Measurements from ENCODE around the gene MTHFD1L.
"Not testable (repeated sequence)": the region's sequence is repeated elsewhere in the genome, so short reads cannot be mapped to it uniquely, and the experiment has no call there.

Gene MTHFD1L

DNA sequence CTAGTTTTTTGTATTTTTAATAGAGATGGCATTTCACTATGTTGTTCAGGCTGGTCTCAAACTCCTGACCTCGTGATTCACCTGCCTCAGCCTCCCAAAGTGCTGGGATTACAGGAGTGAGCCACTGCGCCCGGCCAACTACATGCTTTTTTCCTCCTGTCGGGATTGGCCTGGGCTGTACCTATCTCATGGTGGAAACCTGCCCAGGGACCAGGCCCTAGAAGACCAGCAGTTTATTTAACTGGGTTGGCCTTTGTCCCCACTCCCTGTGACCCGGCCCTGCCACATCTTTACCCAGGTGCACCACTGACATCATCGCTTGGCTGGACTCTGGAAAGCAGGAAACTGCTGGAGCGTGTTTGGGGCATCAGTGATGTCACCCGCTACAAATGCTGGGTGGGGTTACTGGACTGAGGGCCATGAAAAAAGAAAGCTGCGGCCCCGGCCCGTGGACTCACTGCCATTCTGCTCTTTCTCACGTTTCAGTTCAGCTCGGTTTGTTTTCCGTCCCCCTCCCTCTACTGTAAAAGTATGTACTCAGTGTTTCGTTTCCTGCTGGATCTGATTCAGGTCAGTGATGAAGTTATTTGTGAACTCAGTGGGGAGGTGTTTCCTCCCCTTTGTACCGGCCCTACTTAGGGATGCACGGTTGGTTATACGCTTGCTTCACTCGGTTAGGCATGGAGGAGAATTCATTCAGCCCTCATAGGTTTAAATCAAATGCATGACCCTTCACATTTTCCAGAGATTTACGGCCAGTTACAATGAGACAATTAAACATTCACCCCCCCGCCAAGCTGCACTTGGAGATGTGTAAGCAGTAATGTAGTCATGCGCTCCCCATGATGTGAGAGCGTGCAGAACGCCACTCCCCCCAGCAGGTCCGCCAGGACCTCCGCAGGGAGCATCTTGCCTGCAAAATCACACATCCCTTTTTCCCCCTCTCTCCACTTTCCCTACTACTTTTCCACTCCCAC is 179.3 kb downstream of the MTHFD1L start:
- no peaks in the 10 kb centered on the region for H3K27me3 ChIP-seq (ENCODE audit: insufficient read depth, low read depth, severe bottlenecking)
- no peaks in the 10 kb centered on the region for H3K36me3 ChIP-seq
- no peak overlapping the region for H3K4me3 ChIP-seq (ENCODE audit: low read depth, low read length)
- no peak for TF ChIP-seq CTCF (IDR thresholded peaks at IDR 0.05; ENCODE audit: low read depth, low read length)
- no peak overlapping the region for H3K27ac ChIP-seq
- DNase-seq = no peak
- no peaks in the 10 kb centered on the region for H3K9me3 ChIP-seq (ENCODE audit: severe bottlenecking)

- not testable (repeated sequence) for H3K4me3 ChIP-seq (ENCODE audit: low read depth, low read length); DNase-seq; H3K36me3 ChIP-seq; H3K27ac ChIP-seq; H3K9me3 ChIP-seq (ENCODE audit: severe bottlenecking); H3K27me3 ChIP-seq (ENCODE audit: insufficient read depth, low read depth, severe bottlenecking)
Observed at GRCh38 chr6:151045511-151046222, 180.2 kb downstream of the MTHFD1L start.

- no peaks in the 10 kb centered on the region for H3K9me3 ChIP-seq (ENCODE audit: severe bottlenecking)
- H3K27ac ChIP-seq = no peak overlapping the region
- H3K27me3 ChIP-seq (ENCODE audit: insufficient read depth, low read depth, severe bottlenecking) = no peaks in the 10 kb centered on the region
- DNase-seq = no peak
- H3K4me3 ChIP-seq (ENCODE audit: low read depth, low read length) = no peak overlapping the region
- TF ChIP-seq CTCF (IDR thresholded peaks at IDR 0.05; ENCODE audit: low read depth, low read length) = no peak
- no peaks in the 10 kb centered on the region for H3K36me3 ChIP-seq
Observed at GRCh38 chr6:151051164-151051563, 185.7 kb downstream of the MTHFD1L start.

DNA sequence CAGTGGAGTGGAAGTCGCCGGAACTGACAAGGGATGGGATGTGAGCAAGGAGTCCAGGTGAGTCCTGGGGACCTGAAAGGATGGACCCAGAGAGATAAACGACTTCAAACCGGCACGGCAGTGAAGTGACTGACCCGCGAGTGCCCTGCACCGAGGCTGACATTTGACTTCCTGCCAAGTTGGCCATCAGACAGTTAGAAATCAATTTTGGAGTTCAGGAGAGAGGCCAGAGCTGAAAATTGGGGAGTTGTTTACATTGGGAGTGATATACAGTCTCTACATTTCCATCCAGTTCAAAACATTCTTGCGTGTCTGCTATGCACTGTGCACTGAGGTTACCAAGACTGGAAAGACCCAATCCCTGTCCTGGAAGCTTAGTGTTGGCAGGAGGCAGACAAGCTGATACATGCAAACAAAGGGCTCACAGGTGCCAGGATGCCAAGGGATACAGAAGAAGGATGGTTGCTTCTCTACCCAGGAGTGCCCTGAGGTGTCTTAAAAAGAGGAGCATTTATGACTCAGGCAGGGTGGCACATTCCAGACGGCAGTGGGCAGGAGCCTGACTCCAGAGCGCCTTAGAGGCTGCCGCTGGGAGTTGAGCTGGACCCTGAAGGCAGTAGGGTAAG is 186.6 kb downstream of the MTHFD1L start:
- Histone ChIP-seq H3K36me3 (no peaks in the 10 kb centered on the region), H3K4me3 (ENCODE audit: low read depth, low read length) (no peak overlapping the region), H3K27me3 (ENCODE audit: insufficient read depth, low read depth, severe bottlenecking) (no peaks in the 10 kb centered on the region), H3K9me3 (ENCODE audit: severe bottlenecking) (no peaks in the 10 kb centered on the region), H3K27ac (no peak overlapping the region)
- no peak for DNase-seq
- TF ChIP-seq CTCF (IDR thresholded peaks at IDR 0.05; ENCODE audit: low read depth, low read length) = no peak

DNA sequence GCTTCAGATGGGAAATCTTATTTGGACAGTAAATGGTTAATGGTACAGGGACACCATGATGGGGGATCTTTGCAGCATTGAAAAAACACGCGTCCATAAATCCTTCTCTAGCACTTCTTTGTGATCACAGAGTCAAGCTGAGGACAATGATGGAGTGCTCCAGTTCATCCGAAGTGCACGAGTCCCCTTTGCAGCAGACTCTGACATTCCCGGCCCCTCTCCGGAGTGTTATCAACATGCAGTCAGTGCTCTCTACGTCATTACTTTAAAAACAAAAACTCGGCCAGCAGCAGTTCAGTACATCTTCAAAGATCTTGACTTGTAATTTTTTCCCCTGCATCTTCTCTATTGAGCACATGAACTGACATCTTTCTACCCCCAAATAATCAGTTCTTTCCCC is 188.8 kb downstream of the MTHFD1L start:
- no peaks in the 10 kb centered on the region for H3K9me3 ChIP-seq (ENCODE audit: severe bottlenecking)
- TF ChIP-seq CTCF (IDR thresholded peaks at IDR 0.05; ENCODE audit: low read depth, low read length) = no peak
- H3K4me3 ChIP-seq (ENCODE audit: low read depth, low read length) = no peak overlapping the region
- DNase-seq = no peak
- no peaks in the 10 kb centered on the region for H3K36me3 ChIP-seq
- no peaks in the 10 kb centered on the region for H3K27me3 ChIP-seq (ENCODE audit: insufficient read depth, low read depth, severe bottlenecking)
- H3K27ac ChIP-seq = no peak overlapping the region

All from WERI-Rb-1 (cell line).